DOHH2 (cell line): ENCODE data around the gene GAMT.

Experiments
- EZH2phosphoT487 ChIP-seq: fragments of 200-600 bp; sonication (generic); IDR thresholded peaks from 2 replicates; pipeline ENCODE4 v1.6.1; 2017; ENCODE audit warnings: borderline replicate concordance, mild to moderate bottlenecking, antibody characterized with exemption, low read length, moderate library complexity, mixed read lengths
- TF ChIP-seq, protein P1 (sequence below): fragments of 200-600 bp; sonication (generic); IDR thresholded peaks from one replicate; pipeline ENCODE4 v1.5.1; 2014; ENCODE audit warnings: antibody characterized with exemption, mild to moderate bottlenecking, low read depth, low read length; ENCODE audit not compliant: poor library complexity, severe bottlenecking

DNA sequence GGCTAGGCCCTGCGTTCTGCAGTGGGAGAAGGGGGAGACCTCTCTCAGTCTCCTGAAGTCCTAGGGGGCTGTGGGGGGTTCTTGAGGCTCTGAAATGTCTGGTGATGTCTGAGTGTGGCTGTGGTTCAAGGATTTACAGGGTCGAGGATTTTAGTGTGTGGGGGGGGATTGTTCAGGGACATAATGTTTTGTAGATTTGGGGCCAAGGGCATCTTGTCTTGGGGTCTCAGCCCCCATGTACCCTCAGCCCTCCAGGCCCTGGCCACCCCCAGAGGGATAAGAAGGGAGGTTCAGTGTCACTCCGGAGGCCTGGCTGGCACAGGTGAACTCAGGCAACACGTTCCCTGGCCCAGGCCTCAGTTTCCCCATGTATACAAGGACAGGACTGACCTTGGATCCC, 46.2 kb upstream of the GAMT start:
- TF ChIP-seq, protein P1, sequence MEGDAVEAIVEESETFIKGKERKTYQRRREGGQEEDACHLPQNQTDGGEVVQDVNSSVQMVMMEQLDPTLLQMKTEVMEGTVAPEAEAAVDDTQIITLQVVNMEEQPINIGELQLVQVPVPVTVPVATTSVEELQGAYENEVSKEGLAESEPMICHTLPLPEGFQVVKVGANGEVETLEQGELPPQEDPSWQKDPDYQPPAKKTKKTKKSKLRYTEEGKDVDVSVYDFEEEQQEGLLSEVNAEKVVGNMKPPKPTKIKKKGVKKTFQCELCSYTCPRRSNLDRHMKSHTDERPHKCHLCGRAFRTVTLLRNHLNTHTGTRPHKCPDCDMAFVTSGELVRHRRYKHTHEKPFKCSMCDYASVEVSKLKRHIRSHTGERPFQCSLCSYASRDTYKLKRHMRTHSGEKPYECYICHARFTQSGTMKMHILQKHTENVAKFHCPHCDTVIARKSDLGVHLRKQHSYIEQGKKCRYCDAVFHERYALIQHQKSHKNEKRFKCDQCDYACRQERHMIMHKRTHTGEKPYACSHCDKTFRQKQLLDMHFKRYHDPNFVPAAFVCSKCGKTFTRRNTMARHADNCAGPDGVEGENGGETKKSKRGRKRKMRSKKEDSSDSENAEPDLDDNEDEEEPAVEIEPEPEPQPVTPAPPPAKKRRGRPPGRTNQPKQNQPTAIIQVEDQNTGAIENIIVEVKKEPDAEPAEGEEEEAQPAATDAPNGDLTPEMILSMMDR: no peak
- TF ChIP-seq EZH2phosphoT487: no peak
